NCI-H2227 (cell line): Measurements from ENCODE around the gene NTN5.
"Not testable (repeated sequence)": the region's sequence is repeated elsewhere in the genome, so short reads cannot be mapped to it uniquely, and the experiment has no call there.

ENCODE experiments used
- DNase-seq: peaks from one replicate; lab custom pipeline; 2025; ENCODE audit not compliant: unreplicated experiment; lab: John Stamatoyannopoulos, UW

NTN5 gene

DNA sequence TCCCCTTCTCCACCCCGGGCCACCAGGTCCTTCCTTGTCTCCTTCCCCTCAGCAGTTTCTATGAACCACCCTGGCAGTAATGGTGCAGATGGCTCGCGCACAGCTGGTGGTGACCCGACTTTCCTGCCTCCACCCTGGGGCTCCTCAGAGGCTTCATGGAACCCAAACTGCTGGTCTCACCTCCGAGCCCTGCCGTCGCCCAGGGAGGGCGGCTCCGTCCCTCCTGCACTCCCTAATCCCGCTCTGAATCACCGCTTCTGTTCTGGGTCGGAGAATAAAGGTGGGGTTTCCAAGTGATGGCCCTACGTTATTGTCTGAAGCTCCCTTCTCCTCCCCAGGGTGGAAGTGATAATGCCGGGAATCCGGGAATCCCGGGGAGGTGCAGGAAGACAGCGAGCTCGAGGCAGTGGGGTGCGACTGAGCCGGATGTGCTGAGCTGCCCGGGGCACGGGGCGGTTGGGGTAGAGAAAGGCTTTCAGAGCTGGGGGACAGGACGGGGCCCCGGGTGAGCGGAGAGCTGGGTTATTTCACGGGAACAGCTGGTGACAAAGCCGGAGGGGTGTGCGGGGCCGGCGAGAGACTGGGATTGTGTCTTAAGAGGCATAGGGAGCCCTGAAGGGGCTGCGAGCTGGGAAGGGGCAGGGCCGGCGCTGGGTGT, 23.7 kb upstream of the NTN5 start:
- no peak for DNase-seq

GRCh38 chr19:48695743-48696352, 23.0 kb upstream of the NTN5 start, which contains the start of gene FUT2:
Gene FUT2, plus strand, starts transcription at chr19:48695971. Its CDS starts 6,986 bp downstream, at chr19:48702957.
- no peak for DNase-seq

GRCh38 chr19:48693629-48694028, 20.8 kb upstream of the NTN5 start:
- DNase-seq, result not testable (repeated sequence)

- DNase-seq, result no peak
Measured at GRCh38 chr19:48689449-48689848, 16.6 kb upstream of the NTN5 start.

- no peak for DNase-seq
Measured at GRCh38 chr19:48687776-48688175, 15.0 kb upstream of the NTN5 start.

DNA sequence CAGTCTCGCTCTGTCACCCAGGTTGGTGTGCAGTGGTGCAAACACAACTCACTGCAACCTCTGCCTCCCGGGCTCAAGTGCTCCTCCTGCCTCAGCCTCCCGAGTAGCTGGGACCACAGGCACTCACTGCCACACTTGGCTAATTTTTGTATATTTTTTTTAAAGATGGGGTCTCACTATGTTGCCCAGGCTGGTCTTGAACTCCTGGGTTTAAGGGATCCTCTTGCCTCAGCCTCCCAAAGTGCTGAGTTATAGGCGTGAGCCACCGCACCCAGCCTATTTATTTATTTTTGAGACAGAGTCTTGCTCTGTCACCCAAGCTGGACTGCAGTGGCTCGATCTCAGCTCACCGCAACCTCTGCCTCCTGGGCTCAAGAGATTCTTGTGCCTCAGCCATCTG, 13.8 kb upstream of the NTN5 start:
- DNase-seq, result not testable (repeated sequence)

GRCh38 chr19:48686088-48686487, 13.3 kb upstream of the NTN5 start:
- no peak for DNase-seq

DNA sequence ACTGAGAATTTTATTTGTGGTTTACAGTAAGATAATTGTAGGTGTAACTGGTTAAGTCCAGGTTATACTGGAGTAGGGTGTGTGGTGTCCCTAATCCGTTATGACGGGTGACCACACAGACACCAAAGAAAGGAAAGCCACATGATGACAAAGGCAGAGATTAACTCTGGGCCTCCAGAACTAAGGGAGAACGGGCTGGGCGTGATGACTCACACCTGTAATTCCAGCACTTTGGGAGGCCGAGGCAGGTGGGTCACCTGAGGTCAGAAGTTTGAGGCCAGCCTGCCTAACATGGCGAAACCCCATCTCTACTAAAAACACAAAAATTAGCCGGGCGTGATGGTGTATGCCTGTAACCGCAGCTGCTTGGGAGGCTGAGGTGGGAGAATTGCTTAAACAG, 12.8 kb upstream of the NTN5 start:
- no peak for DNase-seq

- peak; percentile 71 for DNase-seq
Measured at GRCh38 chr19:48683349-48683748, 10.5 kb upstream of the NTN5 start.

GRCh38 chr19:48681127-48681470, 8.3 kb upstream of the NTN5 start:
- DNase-seq, result no peak

DNA sequence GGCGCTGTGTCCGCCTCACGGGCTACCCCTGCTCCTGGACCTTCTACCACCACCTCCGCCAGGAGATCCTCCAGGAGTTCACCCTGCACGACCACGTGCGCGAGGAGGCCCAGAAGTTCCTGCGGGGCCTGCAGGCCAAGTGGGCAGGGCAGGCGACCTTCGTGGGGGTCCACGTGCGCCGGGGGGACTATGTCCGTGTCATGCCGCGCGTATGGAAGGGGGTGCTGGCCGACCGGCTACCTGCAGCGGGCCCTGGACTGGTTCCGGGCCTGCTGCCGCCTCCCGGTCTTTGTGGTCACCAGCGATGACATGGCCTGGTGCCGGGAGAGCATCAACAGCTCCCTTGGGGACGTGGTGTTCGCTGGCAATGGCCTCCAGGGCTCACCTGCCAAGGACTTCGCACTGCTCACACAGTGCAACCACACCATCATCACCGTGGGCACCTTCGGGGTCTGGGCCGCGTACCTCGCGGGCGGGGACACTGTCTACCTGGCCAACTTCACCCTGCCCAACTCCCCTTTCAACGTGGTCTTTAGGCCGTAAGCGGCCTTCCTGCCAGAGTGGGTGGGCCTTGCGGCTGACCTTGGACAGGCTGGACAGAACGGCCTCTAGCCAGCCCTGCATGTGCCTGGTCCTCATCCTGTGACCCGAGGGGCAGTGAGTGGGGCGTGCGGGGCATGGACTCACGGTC, 7.8 kb upstream of the NTN5 start:
- DNase-seq, result no peak

GRCh38 chr19:48680006-48680405, 7.2 kb upstream of the NTN5 start:
- not testable (repeated sequence) for DNase-seq

- DNase-seq, result no peak
Measured at GRCh38 chr19:48678201-48678600, 5.4 kb upstream of the NTN5 start.

GRCh38 chr19:48676887-48677286, 4.1 kb upstream of the NTN5 start:
- no peak for DNase-seq

DNA sequence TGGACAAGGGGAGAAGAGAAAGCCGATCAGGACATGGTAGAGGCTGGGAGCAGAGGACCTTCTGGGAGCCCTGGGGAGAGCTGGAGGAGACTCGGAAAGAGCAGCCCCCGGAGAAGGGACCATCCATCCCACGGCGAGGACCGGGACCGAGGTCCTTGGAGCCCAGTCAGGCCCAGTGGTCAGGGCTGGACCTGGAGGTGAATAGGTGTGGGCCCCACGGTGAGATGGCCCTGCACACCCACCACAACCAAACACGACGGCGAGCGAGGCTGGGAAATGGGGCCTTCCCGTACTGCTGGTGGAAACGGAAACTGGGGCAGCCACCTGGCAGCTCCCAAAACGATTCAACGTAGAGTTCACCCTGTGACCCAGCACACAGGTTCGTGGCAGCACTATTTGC, 3.7 kb upstream of the NTN5 start:
- no peak for DNase-seq

- peak; percentile 88 for DNase-seq
Measured at GRCh38 chr19:48674921-48675824, 2.4 kb upstream of the NTN5 start.

DNA sequence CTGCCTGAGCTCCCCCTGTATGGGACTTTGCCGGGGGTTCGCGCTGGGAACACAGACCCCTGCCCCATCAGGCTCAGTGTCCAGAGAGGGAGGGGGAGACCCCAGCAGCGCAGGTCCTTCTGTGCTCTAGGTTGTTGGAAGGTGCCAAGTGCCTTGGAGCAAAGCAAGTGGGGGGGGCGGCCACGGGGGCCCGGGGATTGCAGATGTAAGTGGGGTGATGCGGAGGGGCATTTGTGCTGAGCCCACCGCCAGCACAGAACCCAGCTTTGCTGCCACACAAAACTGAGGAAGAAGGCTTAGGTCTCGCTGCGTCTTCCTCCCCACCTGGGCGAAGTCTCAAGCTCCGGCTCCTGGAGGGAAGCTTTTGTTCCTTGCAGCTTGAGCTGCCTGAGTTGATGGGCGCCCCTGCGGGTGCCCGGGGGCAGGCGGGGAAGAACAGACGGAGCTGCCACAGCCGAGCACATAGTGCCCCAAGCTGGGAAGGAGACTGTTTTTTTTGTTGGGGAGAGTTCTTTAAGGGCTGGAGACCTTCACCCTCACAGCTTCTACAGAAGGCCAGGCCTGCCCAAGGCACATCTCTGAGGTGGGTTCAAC, 1.5 kb upstream of the NTN5 start:
- no peak for DNase-seq

DNA sequence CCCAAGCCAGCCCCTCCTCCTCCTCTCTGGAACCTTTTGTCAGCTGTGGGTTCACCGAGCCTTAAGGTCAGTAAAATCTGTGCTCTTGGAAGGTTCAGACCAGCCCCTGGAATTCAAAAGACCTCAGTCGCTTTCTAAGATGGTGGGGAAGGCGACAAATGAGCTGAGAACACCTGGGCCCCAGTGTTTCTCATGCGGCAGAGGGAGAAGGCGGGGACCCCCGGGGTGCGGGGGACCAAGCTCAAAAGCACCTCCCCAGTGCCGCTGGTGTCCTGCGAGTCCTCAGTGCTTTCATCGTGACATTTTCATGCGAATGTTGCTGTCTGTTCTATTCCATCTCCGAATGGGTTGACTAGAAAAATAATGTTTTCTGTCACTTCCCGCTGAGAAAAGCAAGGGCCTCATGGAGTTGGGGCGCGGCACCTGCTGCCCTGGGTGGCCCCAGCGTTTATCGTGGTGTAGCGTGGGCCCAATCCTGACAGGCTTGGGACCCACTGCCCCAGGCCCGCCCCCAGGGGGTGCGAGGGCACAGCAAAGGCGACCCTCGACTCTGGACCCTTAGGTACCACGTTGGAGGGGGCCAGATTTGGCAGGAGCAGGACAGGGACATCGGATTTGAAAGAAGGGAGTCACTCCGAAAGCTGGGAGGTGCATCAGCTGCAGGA, 751 bp upstream of the NTN5 start:
- no peak for DNase-seq

- DNase-seq, result no peak
Measured at GRCh38 chr19:48671446-48671995, 1.3 kb downstream of the NTN5 start.
